ENCODE results near the gene BATF2. TPM values are rescaled to one million over a fixed set of nuclear protein-coding genes. Genes with fewer than 3 reads are reported as not detected.
"Not testable (repeated sequence)": the region's sequence is repeated elsewhere in the genome, so short reads cannot be mapped to it uniquely, and the experiment has no call there.

BATF2 gene
- total and polyA plus RNA-seq, 10 of the 15 experiments (the other 5 are each of a cell fraction or from before 2014, with no cell fraction given) = 0.18 to 1.1 (median 0.38) TPM; not detected in 1

- SMC1A ChIA-PET (ENCODE audit: uncharacterized antibody, unreplicated experiment) = interaction anchor here (1.1 kb wide), 1 partner anchor 135 kb away, joined by 3 read pairs; no protein-coding TSS in a partner anchor
- H3K27ac ChIP-seq (ENCODE audit: control insufficient read depth, insufficient read depth); H3K4me3 ChIP-seq; FAIRE-seq; H2AFZ ChIP-seq (ENCODE audit: control insufficient read depth, low read depth, low read length); in situ Hi-C loops (cut with MboI); CTCF ChIA-PET; ATAC-seq; BruUV-seq (replicated peaks); H3K27me3 ChIP-seq (replicated peaks in 1 of 2; ENCODE audit: control insufficient read depth in 2 of 2, insufficient read depth in 2 of 2, low read length in 1 of 2); H3K4me1 ChIP-seq (ENCODE audit: control insufficient read depth, insufficient read depth, low read length); intact Hi-C loops (cut with micrococcal nuclease; ENCODE audit: unreplicated experiment); H3K9ac ChIP-seq (ENCODE audit: control insufficient read depth, insufficient read depth, low read length); RAD21 ChIA-PET (ENCODE audit: unreplicated experiment); H3K4me2 ChIP-seq (ENCODE audit: control insufficient read depth, insufficient read depth); H4K20me1 ChIP-seq (ENCODE audit: control insufficient read depth, insufficient read depth); H3K9me3 ChIP-seq (replicated peaks; ENCODE audit: control insufficient read depth, insufficient read depth, low read length); DNase-seq (ENCODE audit: low read depth, low spot score); H3K36me3 ChIP-seq (ENCODE audit: control insufficient read depth in 2 of 2, insufficient read depth in 2 of 2, low read length in 1 of 2); H3K79me2 ChIP-seq (ENCODE audit: control insufficient read depth, insufficient read depth, low read length); POLR2A ChIA-PET: not testable (repeated sequence)
- 40% methylated on average over 5 of the region's 5 CpGs for WGBS (ENCODE audit: insufficient coverage, insufficient replicate concordance, low lambda C conversion rate, missing lambda C conversion rate)
Measured at GRCh38 chr11:64983339-64983738, 13.4 kb downstream of the BATF2 start.

- in situ Hi-C loops (cut with MboI) = no loop called here
Measured at GRCh38 chr11:64976651-64977050, 20.1 kb downstream of the BATF2 start.

More at GRCh38 chr11:64976651-64977050, 20.1 kb downstream of the BATF2 start:
- RAD21 ChIA-PET (ENCODE audit: unreplicated experiment) = interaction anchor here (0.8 kb wide), 1 partner anchor 27 kb away, joined by 5 read pairs; no protein-coding TSS in a partner anchor
- Histone ChIP-seq H3K4me1 (ENCODE audit: control insufficient read depth, insufficient read depth, low read length) (peaks cover 14% of the 10 kb centered on the region), H2AFZ (ENCODE audit: control insufficient read depth, low read depth, low read length) (no peak overlapping the region), H3K36me3 (ENCODE audit: control insufficient read depth in 2 of 2, insufficient read depth in 2 of 2, low read length in 1 of 2) (no peaks in the 10 kb centered on the region), H3K27ac (ENCODE audit: control insufficient read depth, insufficient read depth) (no peak overlapping the region), H3K79me2 (ENCODE audit: control insufficient read depth, insufficient read depth, low read length) (no peaks in the 10 kb centered on the region), H3K27me3 (replicated peaks in 1 of 2; ENCODE audit: control insufficient read depth in 2 of 2, insufficient read depth in 2 of 2, low read length in 1 of 2) (no peaks in the 10 kb centered on the region), H3K4me3 (no peak overlapping the region), H4K20me1 (ENCODE audit: control insufficient read depth, insufficient read depth) (no peaks in the 10 kb centered on the region), H3K9me3 (replicated peaks; ENCODE audit: control insufficient read depth, insufficient read depth, low read length) (no peaks in the 10 kb centered on the region), H3K4me2 (ENCODE audit: control insufficient read depth, insufficient read depth) (no peak overlapping the region), H3K9ac (ENCODE audit: control insufficient read depth, insufficient read depth, low read length) (no peak overlapping the region)
- SMC1A ChIA-PET (ENCODE audit: uncharacterized antibody, unreplicated experiment) = no interaction called here
- 37% methylated on average over 2 of the region's 2 CpGs for WGBS (ENCODE audit: insufficient coverage, insufficient replicate concordance, low lambda C conversion rate, missing lambda C conversion rate)
- TF ChIP-seq ZBTB33 (IDR thresholded peaks at IDR 0.05) = no peak
- TF ChIP-seq TARDBP (IDR thresholded peaks at IDR 0.05; ENCODE audit: borderline replicate concordance) = no peak
- no peak for TF ChIP-seq POLR2AphosphoS5 (IDR thresholded peaks at IDR 0.05; ENCODE audit: low read length)
- no peak for TF ChIP-seq CBX5 (IDR thresholded peaks at IDR 0.05; ENCODE audit: low read depth)
- no peak for TF ChIP-seq IKZF2 (IDR thresholded peaks at IDR 0.05)
- TF ChIP-seq RUNX3 (IDR thresholded peaks at IDR 0.05; ENCODE audit: low read length) = no peak
- no peak for DNase-seq (ENCODE audit: low read depth, low spot score)
- no peak for ATAC-seq
- FAIRE-seq = no peak
- POLR2A ChIA-PET = interaction anchor here (0.5 to 1.0 kb wide), 2 partner anchors 13 to 90 kb away, joined by 3 read pairs; no protein-coding TSS in a partner anchor
- CTCF ChIA-PET = no interaction called here
- intact Hi-C loops (cut with micrococcal nuclease; ENCODE audit: unreplicated experiment) = no loop called here
- no TSS peak for BruUV-seq (replicated peaks)
